ENCODE measurements around the gene BTNL3.

The BTNL3 gene

DNA sequence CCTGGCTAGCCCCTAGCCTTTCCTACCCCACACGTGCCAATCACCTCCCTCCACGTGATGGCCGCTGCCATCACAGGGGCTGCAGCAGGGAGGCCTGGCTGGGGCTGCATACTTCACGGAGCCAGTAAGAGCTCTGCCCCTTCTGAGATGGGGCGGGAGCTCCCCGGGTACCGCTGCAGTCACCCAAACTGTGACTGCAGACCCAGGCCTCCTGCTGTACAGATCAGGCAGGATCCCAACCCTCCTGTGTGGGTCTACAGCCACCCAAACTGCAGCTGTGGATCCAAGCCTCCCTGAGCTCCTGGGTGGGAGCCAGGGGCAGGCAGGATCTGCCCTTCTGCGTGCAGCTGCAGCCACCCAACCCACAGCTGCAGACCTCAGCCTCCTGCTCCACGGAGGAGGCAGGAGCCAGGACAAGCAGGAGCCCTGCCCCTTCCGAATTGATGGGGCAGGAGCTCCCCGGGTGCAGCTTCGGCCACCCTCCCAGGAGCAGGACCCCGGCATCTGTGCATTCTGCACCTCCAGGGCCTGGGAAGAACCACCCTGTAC is 48.2 kb downstream of the BTNL3 start:
- no peak overlapping the region for H3K4me3 ChIP-seq (ENCODE audit: low read depth, low read length)
- DNase-seq (ENCODE audit: low read depth), result no peak
- TF ChIP-seq, protein P1, sequence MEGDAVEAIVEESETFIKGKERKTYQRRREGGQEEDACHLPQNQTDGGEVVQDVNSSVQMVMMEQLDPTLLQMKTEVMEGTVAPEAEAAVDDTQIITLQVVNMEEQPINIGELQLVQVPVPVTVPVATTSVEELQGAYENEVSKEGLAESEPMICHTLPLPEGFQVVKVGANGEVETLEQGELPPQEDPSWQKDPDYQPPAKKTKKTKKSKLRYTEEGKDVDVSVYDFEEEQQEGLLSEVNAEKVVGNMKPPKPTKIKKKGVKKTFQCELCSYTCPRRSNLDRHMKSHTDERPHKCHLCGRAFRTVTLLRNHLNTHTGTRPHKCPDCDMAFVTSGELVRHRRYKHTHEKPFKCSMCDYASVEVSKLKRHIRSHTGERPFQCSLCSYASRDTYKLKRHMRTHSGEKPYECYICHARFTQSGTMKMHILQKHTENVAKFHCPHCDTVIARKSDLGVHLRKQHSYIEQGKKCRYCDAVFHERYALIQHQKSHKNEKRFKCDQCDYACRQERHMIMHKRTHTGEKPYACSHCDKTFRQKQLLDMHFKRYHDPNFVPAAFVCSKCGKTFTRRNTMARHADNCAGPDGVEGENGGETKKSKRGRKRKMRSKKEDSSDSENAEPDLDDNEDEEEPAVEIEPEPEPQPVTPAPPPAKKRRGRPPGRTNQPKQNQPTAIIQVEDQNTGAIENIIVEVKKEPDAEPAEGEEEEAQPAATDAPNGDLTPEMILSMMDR (IDR thresholded peaks at IDR 0.05; ENCODE audit: low read depth, low read length, missing control alignments), result no peak

DNA sequence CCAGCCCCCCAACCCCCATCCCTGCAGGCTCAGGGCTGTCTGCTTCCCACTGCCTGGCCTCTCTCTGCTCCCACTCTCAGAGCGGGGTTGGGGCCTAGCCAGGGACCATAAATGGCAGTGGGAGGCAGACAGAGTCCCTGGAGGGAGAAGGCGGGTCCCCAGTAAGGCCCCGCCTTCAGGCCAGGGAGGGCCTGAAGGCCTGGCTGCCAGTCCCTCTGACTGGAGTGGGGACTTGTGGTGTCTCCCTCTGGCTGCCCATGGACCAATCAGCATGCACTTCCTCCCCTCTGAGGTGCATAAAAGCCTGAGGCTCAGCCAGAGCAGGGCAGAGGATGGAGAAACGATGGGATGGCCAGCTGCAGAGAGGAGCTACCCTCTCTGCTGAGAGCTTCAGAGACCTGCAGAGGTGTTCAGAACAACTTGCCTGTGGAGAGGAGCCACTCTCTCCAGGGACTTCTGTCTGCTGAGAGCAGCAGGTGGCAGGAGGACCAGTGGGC is 48.8 kb downstream of the BTNL3 start:
- TF ChIP-seq, protein P1 (IDR thresholded peaks at IDR 0.05; ENCODE audit: low read depth, low read length, missing control alignments), result no peak
- DNase-seq (ENCODE audit: low read depth), result no peak
- no peak overlapping the region for H3K4me3 ChIP-seq (ENCODE audit: low read depth, low read length)

DNA sequence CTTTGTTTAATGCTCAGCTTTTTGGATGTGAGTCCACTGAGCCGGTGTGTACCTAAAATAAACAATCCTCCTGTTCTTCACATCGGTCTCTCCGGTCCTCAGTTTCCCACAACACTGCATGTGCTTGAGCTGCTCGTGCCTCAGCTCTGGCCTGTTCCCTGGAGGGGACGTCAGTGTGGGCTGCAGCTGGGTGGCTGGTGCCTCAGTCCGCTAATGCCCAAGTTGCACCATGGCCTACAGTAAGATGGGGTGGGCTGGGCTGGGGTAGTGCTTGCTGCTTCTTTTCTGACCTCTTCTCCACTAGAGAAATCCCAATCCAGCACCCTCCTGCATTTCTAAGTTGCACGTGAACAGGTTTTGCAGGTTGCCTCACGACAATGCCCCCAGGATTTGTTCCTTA is 50.8 kb downstream of the BTNL3 start:
- no peak overlapping the region for H3K4me3 ChIP-seq (ENCODE audit: low read depth, low read length)
- DNase-seq (ENCODE audit: low read depth), result no peak
- TF ChIP-seq, protein P1 (IDR thresholded peaks at IDR 0.05; ENCODE audit: low read depth, low read length, missing control alignments), result no peak

DNA sequence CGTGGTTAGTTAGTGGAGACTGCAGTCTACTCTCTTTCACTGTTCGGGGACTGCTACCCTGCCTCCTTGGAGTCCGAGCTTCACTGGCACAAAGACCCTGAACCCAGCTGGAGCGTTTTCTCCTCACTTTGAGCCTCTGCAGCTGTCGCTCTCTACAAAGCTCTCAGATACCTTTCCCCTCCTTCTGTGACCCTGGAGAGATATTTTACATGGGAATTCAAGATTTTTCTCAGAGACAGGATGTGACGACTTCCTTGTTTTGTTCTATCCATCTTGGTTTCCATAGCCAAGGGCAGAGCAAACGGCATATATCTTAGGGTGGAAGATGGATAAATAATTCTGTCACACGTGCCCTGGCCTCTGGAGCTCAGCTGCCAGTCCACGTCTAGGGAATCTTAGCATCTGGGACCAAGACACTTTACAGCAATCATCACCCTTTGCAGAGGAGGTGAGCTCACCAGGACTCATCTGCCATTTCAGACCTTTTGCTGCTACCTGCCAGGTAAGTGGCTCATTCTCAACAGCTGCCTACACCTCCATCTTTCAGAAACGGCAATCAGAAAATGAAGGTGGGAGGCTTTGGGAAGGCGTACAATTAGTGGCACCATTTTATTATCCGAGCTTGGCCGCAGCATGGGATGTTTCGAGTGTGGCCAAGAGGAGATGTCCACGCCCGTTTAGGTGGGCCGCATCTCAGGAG is 51.4 kb downstream of the BTNL3 start, which contains the start of gene BTNL9:
BTNL9 (plus strand) TSS at position 336 of the 700 bp plus-strand sequence. CDS start 5,224 bp downstream, outside the sequence.
- TF ChIP-seq, protein P1 (IDR thresholded peaks at IDR 0.05; ENCODE audit: low read depth, low read length, missing control alignments), result no peak

DNA sequence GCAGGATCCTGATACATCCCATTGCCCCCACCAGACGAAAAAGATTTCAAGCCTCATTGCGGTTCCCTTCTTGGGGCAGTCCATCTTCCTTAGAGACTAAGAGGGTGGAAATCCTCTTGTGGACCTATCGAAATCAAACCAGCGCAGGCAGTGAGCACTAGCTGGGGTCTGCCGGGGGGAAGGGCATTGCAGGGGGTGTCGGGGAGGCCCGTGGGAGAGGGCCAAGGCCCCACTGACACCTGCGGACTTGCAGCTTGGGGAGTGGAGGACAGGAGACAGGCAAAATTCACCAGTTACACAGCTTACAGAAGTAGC is 51.9 kb downstream of the BTNL3 start:
- H3K4me3 ChIP-seq (ENCODE audit: low read depth, low read length), result no peak overlapping the region
- no peak for DNase-seq (ENCODE audit: low read depth)
- TF ChIP-seq, protein P1 (IDR thresholded peaks at IDR 0.05; ENCODE audit: low read depth, low read length, missing control alignments), result no peak

More for the DNA sequence above, 51.4 kb downstream of the BTNL3 start, which contains the start of gene BTNL9:
- no peak within 1 kb of the TSS for H3K4me3 ChIP-seq (ENCODE audit: low read depth, low read length)
- DNase-seq (ENCODE audit: low read depth), result no peak

DNA sequence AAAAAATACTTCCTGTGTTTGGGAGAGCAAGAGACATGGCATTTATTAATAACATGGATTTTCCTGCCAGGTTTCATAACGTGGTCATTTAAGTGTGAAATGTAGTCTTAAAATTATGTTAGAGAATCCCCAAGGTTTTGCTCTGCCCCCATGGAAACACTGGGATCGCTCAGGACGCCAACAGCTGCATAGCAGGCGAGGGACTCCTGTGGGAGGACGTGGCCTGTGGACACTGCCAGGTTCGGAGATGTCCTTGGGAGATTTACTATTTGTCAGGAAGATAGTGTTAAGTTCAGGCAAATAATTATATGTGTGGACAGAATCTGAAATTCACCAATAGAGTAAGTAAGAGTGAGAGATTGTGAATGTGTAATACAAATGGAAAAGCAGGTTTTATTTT is 52.4 kb downstream of the BTNL3 start:
- H3K4me3 ChIP-seq (ENCODE audit: low read depth, low read length), result no peak overlapping the region
- no peak for DNase-seq (ENCODE audit: low read depth)
- TF ChIP-seq, protein P1 (IDR thresholded peaks at IDR 0.05; ENCODE audit: low read depth, low read length, missing control alignments), result no peak

Data from GM12864 (cell line).